Endothelial cell of hepatic sinusoid (primary cell): ENCODE measurements around the gene TEX14.
"Not testable (repeated sequence)": the region's sequence is repeated elsewhere in the genome, so short reads cannot be mapped to it uniquely, and the experiment has no call there.

ENCODE experiments used
- in situ Hi-C: cut with HindIII; loops from 2 replicates; pipeline ENCODE4 v1.10.0; 2017; ENCODE audit warnings: low sequenced_read_pairs

TEX14 gene

GRCh38 chr17:58690033-58690432 is 1.8 kb downstream of the TEX14 start:
- in situ Hi-C loops = not testable (repeated sequence)

GRCh38 chr17:58688521-58688920 is 3.3 kb downstream of the TEX14 start:
- in situ Hi-C loops = loop anchor here (5.0 kb wide), 1 partner anchor 61 kb away; no protein-coding TSS in a partner anchor

DNA sequence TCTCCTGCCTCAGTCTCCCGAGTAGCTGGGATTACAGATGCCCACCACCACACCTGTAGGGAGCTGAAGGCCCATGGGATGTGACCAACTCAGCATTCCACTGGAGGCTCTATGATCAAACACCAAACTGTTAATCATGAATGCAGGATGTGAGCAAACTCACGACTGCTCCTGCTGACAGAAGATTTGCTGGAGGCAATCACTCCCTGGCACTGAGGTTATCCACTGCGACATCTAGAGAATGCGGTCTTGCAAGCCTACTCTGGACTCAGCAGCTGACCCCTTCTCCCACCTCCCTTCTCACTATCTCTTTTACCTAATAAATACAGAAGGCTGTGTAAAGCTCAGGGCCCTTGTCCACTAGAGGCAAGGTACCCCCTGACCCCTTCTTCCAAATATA is 4.9 kb downstream of the TEX14 start:
- in situ Hi-C loops = loop anchor here (5.0 kb wide), 1 partner anchor 60 kb away; no protein-coding TSS in a partner anchor

GRCh38 chr17:58684462-58684861 is 7.4 kb downstream of the TEX14 start:
- in situ Hi-C loops = not testable (repeated sequence)

- in situ Hi-C loops = no loop called here
Measured at GRCh38 chr17:58684003-58684402, 7.8 kb downstream of the TEX14 start.

- in situ Hi-C loops = no loop called here
Measured at GRCh38 chr17:58680038-58680369, 11.8 kb downstream of the TEX14 start.

DNA sequence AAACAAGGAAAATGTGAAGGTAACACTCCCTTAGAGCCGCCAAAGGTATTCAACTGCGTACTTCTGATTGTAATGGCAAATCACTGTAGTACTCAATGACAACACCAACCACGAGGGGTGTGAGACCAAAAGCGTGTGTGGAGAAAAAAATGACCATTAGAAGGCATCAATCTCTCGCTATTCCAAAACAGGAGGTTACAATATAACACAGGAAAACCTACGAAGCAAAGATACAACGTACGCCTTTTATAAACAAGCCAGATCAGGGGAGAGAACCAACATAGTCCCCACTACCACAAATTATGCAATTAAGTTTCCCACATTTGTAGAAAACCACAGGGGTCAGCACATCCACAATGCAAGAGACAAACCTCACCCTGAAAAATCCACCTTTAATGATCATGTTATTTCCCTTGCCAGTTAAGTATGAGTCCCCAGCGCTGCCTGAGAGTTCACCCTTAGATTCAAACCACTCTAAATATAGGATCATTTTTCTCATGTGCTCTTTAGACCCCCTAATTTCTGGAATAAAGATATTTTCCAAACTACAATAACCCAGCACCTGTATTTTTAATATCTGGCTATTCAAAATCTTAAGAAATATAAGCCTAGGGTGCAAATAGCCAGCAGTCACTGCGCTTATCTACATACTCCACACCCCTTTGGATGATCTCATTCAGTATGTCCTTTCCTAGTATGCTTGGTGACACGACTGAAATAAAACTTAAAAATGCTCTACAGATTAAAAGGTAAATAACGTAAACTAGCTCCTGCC is 12.4 kb downstream of the TEX14 start:
- in situ Hi-C loops = loop anchor here (10.0 kb wide), 1 partner anchor 145 kb away; no protein-coding TSS in a partner anchor

DNA sequence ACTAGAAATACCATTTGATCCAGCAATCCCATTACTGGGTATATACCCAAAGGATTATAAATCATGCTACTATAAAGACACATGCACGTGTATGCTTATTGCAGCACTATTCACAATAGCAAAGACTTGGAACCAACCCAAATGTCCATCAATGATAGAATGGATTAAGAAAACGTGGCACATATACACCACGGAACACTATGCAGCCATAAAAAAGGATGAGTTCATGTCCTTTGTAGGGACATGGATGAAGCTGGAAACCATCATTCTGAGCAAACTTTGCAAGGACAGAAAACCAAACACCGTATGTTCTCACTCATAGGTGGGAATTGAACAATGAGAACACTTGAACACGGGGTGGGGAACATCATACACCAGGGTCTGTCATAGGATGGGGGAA is 13.6 kb downstream of the TEX14 start:
- in situ Hi-C loops = loop anchor here (10.0 kb wide), 1 partner anchor 143 kb away; no protein-coding TSS in a partner anchor

DNA sequence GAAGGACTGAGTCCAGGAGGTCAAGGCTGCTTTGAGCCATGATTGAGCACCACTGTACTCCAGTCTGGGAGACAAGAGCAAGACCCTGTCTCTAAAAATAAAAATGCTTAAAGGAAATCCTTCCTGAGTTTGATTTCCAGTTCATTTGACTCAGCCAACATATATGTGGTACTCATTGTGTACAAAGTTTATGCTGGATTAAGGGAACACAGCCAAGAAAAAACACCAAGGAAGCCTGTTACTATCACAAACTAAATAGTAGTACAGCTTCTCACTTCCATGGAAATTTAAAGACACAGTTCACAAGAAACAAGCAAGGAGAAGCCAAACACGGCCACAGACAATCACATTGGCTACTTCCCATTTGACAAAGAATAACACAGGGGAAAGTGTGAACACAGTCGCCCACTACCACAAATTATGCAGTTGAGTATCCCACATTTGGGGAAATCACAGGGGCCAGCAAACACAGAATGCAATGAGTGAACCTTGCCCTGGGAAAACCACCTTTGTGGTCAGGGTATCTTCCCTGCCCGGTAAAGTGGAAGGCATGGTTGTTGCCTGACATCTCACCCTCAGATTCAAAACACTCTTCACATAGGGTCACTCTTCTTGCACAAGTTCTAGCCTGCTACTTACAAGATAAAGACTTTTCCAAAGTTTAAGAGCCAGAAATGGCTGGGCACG is 14.5 kb downstream of the TEX14 start:
- in situ Hi-C loops = loop anchor here (10.0 kb wide), 1 partner anchor 143 kb away; no protein-coding TSS in a partner anchor

GRCh38 chr17:58671969-58672368 is 19.9 kb downstream of the TEX14 start:
- in situ Hi-C loops = loop anchor here (10.0 kb wide), 1 partner anchor 137 kb away; no protein-coding TSS in a partner anchor

DNA sequence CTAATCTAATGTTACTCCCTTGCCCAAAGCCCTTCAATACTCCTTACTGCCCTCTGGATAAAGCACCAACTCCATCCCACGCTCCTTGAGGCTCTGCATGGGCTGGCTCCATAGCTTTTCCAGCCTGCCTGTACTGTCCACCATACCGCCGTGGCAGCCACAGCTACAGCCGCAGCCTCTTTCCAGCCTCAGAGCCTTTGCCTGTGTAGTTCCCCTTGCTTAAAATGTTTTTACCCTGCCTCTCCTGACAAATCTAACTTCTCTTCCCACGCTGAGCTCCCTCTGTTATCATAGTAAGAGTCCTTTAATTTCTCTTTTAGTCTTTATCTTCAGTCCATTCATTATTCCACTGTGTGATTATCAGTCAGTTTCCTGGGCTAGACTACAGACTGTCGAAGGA is 22.0 kb downstream of the TEX14 start:
- in situ Hi-C loops = loop anchor here (10.0 kb wide), 1 partner anchor 135 kb away; no protein-coding TSS in a partner anchor

GRCh38 chr17:58668598-58668935 is 23.3 kb downstream of the TEX14 start:
- in situ Hi-C loops = no loop called here

DNA sequence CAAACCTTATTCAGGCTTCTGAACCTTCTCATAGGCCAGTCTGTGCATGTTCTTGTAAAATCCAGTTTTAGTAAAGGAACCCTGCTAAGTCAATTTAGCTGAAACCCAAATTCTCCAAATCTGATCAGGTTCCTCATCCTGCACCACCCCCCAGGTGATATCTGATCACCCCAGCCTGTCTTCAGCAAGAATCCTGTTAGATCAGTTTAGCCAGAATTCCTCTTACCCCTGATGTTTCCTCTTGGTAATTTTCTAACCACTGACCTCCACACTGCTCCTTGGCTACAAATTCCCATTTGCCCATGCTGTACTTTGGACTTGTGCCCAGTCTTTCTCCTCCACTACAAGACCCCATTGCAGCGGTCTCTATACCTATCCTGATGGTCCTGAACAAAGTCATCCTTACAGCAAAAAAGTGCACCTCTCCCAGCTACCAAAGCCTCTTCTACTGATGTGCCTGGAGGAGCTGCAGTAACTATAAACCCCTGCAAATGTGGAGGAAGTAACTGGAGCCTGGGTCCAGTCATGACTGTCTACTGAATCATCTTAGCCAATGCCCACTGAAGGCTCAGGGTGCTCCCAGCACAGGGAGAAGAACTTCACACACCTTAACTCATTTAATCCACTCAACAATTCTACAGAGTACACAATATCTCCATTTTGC is 23.8 kb downstream of the TEX14 start:
- in situ Hi-C loops = no loop called here

- in situ Hi-C loops = no loop called here
Measured at GRCh38 chr17:58666858-58667267, 25.0 kb downstream of the TEX14 start.

GRCh38 chr17:58665946-58666857 is 25.6 kb downstream of the TEX14 start:
- in situ Hi-C loops = no loop called here

GRCh38 chr17:58664302-58664701 is 27.5 kb downstream of the TEX14 start:
- in situ Hi-C loops = no loop called here

GRCh38 chr17:58661499-58661898 is 30.3 kb downstream of the TEX14 start:
- in situ Hi-C loops = no loop called here

GRCh38 chr17:58660621-58661020 is 31.2 kb downstream of the TEX14 start:
- in situ Hi-C loops = no loop called here

DNA sequence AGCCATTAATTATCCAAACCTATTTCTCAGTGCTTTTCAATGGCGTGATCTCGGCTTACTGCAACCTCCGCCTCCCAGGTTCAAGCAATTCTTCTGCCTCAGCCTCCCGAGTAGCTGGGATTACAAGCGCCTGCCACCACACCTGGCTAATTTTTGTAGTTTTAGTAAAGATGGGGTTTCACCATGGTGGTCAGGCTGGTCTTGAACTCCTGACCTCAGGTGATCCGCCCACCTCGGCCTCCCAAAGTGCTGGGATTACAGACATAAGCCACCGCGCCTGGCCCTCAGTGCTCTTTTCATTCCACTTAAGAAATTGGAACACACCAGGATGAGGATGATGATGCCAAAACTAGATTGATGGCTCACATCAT is 32.1 kb downstream of the TEX14 start:
- in situ Hi-C loops = not testable (repeated sequence)
